ENCODE measurements around the gene PBRM1.

GRCh38 chr3:52527039-52527731 is 158.5 kb downstream of the PBRM1 start:
- TF ChIP-seq, protein P1, sequence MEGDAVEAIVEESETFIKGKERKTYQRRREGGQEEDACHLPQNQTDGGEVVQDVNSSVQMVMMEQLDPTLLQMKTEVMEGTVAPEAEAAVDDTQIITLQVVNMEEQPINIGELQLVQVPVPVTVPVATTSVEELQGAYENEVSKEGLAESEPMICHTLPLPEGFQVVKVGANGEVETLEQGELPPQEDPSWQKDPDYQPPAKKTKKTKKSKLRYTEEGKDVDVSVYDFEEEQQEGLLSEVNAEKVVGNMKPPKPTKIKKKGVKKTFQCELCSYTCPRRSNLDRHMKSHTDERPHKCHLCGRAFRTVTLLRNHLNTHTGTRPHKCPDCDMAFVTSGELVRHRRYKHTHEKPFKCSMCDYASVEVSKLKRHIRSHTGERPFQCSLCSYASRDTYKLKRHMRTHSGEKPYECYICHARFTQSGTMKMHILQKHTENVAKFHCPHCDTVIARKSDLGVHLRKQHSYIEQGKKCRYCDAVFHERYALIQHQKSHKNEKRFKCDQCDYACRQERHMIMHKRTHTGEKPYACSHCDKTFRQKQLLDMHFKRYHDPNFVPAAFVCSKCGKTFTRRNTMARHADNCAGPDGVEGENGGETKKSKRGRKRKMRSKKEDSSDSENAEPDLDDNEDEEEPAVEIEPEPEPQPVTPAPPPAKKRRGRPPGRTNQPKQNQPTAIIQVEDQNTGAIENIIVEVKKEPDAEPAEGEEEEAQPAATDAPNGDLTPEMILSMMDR (IDR thresholded peaks at IDR 0.05): no peak
- TF ChIP-seq POLR2A (IDR thresholded peaks at IDR 0.05): no peak

All from heart left ventricle (tissue), 13 donors.